DMS79 treated with DMSO at 0.1 percent for 48 hours (cell line): ENCODE measurements around the gene ZNF581.
A peak's percentile ranks its signal among the peaks of the same experiment; 100 is the strongest.

Source experiments
- DNase-seq: peaks from one replicate; lab custom pipeline; 2025; lab: John Stamatoyannopoulos, UW

ZNF581 gene, protein sequence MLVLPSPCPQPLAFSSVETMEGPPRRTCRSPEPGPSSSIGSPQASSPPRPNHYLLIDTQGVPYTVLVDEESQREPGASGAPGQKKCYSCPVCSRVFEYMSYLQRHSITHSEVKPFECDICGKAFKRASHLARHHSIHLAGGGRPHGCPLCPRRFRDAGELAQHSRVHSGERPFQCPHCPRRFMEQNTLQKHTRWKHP

GRCh38 chr19:55643003-55643886 lies at the start of gene ZNF581:
TSS of gene ZNF581 (plus strand) at chr19:55643649. CDS start at chr19:55644572, 923 bp downstream.
- peak; percentile 58 for DNase-seq

DNA sequence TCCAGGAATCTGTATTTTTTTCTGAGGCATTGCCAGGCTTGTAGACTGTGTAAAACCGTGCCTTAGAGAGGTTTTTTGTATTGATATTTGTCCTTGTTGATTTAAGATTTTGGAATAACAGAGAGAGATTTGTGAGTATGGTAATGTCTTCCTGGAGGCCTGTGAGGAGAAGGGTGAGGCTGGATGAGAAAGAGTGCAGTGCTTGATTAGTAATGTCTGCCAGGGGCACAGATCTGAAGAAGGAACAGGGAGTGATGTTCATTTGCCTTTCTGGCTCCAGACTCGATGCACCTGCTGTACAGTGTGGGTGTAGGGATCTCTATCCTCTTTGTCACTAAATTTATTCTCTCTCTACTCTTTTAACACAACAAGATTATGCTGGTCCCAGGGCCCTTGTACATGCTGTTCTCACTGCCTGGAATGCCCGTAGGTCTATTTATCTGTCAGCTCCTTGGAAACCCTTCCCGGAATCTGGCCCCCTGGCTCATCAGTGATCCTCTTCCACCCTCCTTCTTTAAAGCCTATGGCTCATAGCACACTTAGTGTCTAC lies 48.4 kb upstream of the ZNF581 start:
- DNase-seq, result no peak

DNA sequence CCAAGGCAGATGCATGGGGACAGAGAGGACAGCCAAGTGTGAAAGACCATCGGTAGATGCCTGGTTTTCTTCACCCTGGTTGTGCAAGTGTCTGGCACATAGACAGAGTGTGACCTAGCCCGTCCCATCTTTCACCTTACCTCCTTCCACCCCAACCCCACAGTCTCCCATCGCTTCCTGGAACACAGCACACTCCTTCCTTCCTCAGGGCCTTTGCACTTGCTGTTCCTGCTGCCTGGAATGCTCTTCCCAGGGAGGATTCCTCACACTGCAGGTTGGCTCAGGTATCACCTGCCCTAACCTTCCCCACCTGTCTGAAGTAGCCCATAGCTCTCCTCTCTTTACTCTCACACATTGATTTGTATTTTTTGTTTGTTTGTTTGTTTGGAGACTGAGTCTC lies 47.1 kb upstream of the ZNF581 start:
- DNase-seq, result no peak

DNA sequence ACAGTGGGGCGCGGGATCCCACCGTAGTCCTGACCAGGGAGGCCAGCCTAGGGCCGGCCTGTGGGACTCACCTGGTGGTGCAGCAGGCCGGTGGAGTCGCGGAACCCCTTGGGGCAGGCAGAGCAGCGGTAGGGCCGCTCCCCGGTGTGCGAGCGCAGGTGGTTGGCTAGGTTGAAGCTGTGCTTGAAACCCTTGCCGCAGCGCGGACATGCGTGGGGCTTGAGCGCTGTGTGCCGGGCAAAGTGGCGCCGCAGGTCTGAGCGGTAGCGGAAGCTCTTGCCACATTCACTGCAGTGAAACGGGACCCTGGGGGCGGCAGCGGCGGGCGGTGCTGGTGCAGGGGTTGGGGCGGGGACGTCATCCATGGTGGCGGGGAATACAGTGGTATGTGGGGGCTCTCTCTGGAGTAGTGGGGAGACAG lies 45.9 kb upstream of the ZNF581 start:
- DNase-seq, result no peak

- no peak for DNase-seq
Observed at GRCh38 chr19:55598034-55598433, 45.4 kb upstream of the ZNF581 start.

DNA sequence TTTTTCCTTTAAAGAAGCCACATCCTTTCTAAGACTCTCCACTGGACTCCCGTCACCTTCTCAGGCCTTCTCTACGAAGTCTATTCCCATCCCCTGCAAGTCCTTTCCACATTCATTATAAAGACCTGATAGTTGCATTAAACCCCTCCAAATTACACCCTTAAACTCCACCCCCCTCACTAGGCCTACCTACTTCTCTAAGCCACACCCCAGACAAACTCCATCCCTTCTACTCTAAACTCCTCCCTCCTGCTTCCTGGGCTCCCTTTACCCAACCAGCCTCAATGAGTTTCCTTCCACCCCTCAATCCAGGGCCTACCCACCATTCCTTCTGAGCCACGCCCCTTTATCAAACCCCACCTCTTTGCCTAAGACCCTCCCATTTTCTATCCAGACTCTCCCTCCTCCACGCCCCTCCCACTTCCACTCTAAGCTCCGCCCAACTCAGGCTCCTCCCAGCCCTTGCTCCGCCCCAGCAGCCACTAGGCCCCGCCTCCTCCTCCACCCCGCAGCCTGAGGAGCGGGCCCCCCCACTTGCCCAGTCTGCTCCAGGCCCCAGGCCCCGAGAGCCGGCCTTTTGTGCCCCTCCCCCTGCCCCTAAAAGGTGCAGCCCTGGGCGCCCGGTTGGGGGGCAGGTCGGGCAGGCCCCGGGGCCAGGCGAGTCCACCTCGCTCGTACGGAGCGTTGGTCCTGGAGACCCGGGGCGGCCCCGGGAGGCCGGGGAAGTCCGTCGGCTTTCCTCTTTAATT lies 44.6 kb upstream of the ZNF581 start:
- DNase-seq, result peak; percentile 88

GRCh38 chr19:55599468-55599841 lies 44.0 kb upstream of the ZNF581 start, which contains the start of gene FIZ1:
TSS of gene FIZ1 (minus strand) at chr19:55599517. CDS start at chr19:55597865, 1,652 bp downstream.
- DNase-seq, result peak; percentile 98

GRCh38 chr19:55599842-55600661 lies 43.4 kb upstream of the ZNF581 start, which contains the start of gene ZNF524:
TSS of gene ZNF524 (plus strand) at chr19:55600288. CDS start at chr19:55602113, 1,825 bp downstream.
- peak; percentile 98 for DNase-seq

DNA sequence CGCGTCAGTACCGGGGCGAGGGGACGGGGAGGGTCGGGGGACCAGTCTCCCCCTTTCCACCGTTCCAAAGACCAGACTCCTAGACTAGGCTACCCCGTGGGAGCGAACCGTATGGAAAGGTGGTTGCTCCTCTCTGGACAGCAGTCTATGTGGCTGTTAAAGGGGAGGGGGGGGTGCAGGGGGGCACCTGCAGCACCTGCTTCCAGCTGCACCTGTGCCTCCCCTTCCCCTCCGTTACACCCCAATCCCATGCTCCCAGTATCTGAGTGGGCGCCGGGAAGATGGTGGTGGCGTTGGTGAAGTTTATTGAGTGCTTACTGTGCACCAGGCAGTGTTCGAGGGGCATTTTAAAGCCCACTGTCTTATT lies 42.8 kb upstream of the ZNF581 start:
- DNase-seq, result peak; percentile 47

DNA sequence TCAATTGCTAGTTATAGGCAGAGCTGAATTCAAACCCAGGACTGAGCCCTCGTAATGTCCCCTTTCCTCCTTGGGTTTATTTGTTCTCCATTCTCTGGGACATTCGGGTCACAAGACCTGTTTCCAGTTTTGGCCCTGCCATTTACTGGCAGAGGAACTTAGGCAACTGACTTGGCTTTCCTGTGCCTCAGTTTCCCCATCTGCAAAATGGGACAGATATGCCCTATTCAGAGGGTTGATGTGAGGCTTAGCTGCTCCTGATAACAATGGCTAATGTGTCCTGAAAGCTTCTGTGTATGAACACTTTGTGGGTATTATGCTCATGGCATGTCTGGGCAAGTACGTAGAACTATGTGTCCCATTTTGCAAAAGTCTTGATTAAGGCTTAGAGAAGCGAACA lies 42.4 kb upstream of the ZNF581 start:
- no peak for DNase-seq

GRCh38 chr19:55602104-55603001 lies 41.1 kb upstream of the ZNF581 start:
- no peak for DNase-seq

- no peak for DNase-seq
Observed at GRCh38 chr19:55603115-55603514, 40.3 kb upstream of the ZNF581 start.

DNA sequence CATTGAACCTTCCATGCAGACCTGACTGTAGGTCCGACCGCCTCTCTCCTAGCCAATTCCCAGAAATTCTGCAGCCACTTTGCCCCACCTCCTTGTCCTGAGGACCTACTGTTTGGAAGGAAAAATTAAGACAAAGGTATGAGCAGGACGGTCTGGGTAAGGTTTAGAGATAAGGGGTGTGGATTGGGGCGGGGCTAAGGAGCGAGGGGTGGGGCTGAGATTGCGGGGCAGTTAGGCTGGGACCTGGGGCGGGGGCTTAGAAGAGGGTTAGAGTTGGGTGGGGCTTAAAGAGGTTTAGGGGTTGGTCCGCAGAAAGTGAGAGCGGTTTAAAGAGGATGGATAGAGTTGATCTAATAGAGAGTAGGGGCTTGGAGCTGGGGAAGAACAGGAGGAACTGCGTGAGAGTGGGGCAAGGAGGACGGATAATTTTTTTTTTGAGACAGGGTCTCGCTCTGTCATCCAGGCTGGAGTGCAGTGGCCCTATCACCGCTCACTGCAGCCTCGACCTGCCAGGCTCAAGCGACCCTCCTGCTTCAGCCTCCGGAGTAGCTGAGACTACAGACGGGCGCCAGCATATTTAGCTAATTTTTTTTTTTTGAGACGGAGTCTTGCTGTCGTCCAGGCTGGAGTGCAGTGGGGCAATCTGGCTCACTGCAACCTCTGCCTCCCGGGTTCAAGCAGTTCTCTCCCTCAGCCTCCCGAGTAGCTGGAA lies 39.7 kb upstream of the ZNF581 start:
- no peak for DNase-seq

- peak; percentile 89 for DNase-seq
Observed at GRCh38 chr19:55605207-55605636, 38.2 kb upstream of the ZNF581 start.

DNA sequence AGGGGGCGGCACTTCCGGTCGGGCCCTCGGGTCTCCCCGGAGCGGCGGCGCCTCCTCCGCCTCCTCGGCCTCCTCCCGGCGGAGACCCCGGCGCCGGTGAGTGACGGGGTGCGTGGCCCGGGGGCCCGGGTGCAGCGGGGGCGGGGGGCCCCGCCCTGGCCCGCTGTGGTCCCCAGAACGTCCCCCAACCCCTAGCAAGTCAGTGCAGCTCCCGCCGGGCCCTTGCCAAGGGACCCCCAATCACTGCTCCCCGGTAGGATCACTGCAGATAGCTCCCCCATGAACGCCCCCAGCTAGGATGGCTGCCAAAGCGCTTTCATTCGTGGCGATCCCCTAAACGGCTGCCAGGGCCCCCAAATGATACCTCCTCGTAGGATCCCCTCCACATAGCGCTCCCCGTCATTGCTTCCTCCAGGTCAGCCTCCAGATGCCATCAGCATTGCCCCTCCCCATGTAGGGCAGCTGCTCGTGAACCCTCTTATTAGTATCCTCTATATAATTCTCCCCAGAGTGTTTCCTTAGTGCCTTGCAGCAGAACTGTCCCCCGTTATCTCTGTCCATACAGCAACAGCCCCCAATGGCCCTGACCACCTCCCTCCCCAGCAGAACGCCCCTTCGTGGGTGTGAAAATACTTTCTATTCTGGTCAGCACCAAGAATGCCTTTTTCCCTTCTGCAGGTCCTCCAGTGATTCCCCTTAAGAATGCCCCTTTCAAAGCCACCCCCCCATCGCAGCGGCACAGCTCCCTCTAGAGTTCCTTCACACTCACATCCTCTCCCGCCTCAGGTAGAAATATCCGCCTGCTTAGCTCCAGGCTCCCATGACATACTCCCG lies 37.6 kb upstream of the ZNF581 start, which contains the start of gene ZNF865:
Gene ZNF865, plus strand, starts transcription at position 11 of the 834 bp plus-strand sequence. CDS start 7,972 bp downstream, outside the sequence.
- DNase-seq, result peak; percentile 63

- DNase-seq, result no peak
Observed at GRCh38 chr19:55606471-55606787, 37.0 kb upstream of the ZNF581 start.

- no peak for DNase-seq
Observed at GRCh38 chr19:55606817-55607216, 36.6 kb upstream of the ZNF581 start.

DNA sequence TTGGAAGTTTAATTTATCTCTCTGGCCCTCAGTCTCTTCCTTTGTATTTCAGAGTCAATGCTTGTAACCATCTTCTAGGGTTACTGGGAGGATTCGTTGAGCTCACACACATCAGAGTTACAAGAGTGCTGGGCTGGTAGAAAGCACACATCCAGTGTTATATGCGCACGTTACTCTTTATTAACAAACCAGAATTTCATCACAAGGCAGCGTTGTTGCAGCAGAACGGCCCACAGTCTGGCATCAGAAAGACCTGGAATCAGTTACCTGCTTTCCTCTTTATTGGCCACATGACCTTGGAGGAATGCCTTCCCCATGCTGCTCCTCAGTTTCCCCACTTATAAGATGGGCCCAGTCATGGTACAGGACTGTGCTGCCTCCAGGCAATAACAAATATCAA lies 34.1 kb upstream of the ZNF581 start:
- no peak for DNase-seq
